Choroid plexus epithelial cell (primary cell): ENCODE measurements around the gene SMURF1.

ENCODE experiments used
- DNase-seq: peaks from one replicate; pipeline ENCODE4 v3.0.0-alpha.2; 2010; ENCODE audit warnings: low read depth
- H3K4me3 ChIP-seq: 2 replicates; pipeline ENCODE4 v1.5.1; 2011; ENCODE audit warnings: low read depth, mild to moderate bottlenecking, control low read depth, low read length, moderate library complexity
- TF ChIP-seq, protein P1 (sequence below): conservative IDR thresholded peaks from 2 replicates; pipeline ENCODE4 v1.5.1; 2011; ENCODE audit warnings: low read depth, mild to moderate bottlenecking, control low read depth, inconsistent platforms, low read length, moderate library complexity

Gene SMURF1

DNA sequence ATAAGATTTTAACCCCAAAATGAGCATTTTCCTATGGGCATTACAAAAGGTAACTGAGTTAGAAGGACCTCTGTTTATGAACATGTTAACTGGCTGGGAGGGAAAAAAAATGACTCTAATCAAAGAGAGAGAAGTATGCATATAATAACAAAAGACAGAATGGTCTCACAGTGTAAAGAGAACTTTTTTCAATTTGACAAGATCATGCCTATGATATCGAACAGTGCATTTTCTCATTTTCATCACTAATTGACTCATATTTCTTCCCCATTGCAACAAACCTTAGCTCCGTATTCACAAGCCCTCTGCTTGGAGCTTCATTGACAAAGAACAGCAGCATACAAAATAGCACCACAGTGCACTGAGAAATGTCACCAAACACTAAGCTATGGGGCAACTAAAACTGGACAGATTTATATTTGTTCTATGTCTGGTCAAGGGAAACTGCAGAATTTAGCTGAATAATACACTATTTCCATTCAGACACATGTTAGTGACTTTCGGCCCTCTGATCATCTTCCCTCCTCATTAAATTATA lies 45.6 kb downstream of the SMURF1 start:
- H3K4me3 ChIP-seq = no peak overlapping the region
- no peak for DNase-seq
- TF ChIP-seq, protein P1, sequence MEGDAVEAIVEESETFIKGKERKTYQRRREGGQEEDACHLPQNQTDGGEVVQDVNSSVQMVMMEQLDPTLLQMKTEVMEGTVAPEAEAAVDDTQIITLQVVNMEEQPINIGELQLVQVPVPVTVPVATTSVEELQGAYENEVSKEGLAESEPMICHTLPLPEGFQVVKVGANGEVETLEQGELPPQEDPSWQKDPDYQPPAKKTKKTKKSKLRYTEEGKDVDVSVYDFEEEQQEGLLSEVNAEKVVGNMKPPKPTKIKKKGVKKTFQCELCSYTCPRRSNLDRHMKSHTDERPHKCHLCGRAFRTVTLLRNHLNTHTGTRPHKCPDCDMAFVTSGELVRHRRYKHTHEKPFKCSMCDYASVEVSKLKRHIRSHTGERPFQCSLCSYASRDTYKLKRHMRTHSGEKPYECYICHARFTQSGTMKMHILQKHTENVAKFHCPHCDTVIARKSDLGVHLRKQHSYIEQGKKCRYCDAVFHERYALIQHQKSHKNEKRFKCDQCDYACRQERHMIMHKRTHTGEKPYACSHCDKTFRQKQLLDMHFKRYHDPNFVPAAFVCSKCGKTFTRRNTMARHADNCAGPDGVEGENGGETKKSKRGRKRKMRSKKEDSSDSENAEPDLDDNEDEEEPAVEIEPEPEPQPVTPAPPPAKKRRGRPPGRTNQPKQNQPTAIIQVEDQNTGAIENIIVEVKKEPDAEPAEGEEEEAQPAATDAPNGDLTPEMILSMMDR = no peak

DNA sequence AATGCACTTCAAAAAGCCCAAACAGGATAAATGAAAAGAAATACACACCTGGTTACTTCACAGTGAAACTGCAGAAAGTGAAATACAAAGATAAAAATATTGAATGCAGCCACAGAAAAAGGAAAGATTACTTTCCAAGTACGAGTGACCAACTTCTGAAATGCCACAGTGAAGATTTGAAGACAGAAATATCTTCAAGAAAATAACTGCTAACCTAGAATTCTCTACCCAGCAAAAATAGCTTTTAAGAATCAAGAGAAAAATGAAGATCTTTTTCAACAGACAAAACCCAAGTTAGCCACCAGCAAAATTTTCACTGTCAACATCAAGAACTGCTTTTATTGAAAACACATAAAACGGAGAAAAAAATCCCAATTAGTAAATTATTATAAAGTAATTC lies 46.2 kb downstream of the SMURF1 start:
- TF ChIP-seq, protein P1 = no peak
- no peak overlapping the region for H3K4me3 ChIP-seq
- DNase-seq = no peak

DNA sequence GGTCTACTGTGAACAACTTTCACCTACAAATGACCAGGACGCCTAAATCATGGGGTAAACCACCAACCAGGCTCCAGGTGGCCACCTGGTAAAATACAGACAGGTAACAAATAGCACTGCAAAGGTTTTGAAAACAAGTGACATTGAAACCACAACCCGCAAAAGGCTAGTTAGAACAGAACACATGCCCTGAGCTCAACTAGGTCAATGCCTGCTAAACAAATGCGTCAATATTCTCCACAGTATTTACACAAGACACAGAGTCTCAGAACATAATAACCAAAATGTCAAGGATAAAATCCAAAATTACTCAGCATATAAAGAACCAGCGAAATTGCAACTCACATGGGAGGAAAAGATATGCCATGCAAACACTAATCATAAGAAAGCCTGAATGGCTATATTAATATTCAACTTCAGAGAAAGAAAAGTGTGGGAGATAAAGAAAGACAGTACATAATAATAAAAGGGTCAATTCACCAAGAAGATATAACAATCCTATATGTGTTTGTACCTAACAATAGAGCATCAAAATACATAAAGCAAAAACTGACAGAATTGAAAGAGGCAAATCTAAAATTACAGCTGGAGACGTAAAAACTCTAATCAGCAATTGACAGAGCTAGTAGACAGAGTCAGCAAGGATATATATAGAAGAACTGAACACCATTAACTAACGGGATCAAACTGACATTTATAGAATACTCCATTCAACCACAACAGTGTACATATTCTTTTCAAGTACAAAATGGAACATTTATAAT lies 47.6 kb downstream of the SMURF1 start:
- TF ChIP-seq, protein P1 = no peak
- DNase-seq = peak; percentile 55

DNA sequence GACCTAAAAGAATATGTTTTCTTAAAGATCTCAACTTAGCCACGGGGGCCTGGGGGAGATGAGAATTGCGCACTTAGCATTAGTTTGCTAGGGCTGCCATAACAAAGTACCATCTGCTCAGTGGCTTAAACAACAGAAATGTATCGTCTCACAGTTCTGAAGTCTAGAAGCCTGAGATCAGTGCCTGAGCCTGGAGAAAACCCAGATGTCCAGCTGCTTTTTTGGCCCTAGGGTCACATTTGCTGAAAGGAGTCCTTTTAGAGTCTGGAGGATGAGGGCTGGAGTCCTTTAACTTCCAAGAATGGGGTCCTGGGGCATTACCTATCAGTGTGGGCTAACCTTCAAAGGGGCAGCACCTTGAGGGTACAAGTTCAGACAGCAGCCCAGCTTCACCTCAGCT lies 48.2 kb downstream of the SMURF1 start:
- TF ChIP-seq, protein P1 = no peak
- no peak overlapping the region for H3K4me3 ChIP-seq
- peak; percentile 55 for DNase-seq

More for the DNA sequence above, 47.6 kb downstream of the SMURF1 start:
- H3K4me3 ChIP-seq = no peak overlapping the region

DNA sequence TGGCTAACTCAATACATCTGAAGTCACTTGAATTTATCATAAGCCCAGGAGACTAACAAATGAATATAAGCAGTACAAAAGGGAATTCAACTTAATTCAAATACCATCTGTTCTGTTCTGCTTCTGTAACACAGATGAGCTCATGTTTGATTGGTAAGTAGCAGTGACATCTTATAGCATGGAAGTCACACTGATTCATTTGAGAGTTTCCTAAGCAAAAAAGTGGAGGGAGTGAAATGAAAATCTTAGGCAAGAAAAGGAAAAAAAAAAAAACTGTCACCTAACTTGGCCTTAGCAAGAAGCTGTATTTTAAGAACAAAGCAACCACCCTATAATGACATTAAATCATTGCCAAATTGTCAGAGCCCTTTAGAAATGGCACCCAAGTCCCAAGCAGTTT lies 49.5 kb downstream of the SMURF1 start:
- H3K4me3 ChIP-seq = no peak overlapping the region
- TF ChIP-seq, protein P1 = no peak
- DNase-seq = no peak

DNA sequence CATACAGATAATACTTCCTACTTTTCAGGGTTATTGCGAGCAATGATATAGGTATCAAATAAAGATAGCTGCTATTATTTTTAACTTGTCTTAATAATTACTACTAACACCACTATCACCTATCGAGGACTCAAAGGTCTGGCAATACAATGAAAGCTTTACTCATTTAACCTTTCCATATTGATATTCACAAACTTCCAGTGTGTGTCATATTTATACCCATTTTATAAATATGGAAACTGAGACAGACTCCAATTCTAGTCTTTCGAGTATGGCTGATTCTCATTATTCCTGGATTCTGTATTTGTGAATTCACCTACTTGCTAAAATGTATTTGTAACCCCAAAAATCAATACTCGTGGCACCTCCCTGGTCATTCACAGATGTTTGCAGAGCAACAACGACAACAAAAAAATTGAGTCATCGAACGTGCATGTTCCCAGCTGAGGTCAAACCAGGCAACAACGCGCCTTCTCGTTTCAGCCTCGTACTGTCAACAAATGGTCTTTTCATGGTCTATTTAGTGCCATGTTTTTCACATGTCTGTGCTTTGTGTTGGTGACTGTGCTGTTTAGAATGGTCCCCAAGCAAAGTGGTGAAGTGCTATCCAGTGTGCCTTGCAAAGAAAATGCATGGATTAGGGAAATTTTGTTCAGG lies 51.7 kb downstream of the SMURF1 start:
- DNase-seq = no peak
- TF ChIP-seq, protein P1 = no peak

More for the DNA sequence above, 51.7 kb downstream of the SMURF1 start:
- H3K4me3 ChIP-seq = no peak overlapping the region
